OCI-LY7 (cell line): ENCODE results near the gene RPH3AL. TPM values are rescaled to one million over a fixed set of nuclear protein-coding genes. Genes with fewer than 3 reads are reported as not detected.

Experiments
- BruUV-seq: library from RNA; stranded (reverse); fragments of 400-500 nt; replicated peaks from 2 replicates; lab custom pipeline; 2021; lab: Mats Ljungman, UMichigan
- CTCF ChIA-PET: fragments of 300-600 bp; sonication (Branson Sonifier 250); formaldehyde crosslinking; loops from one replicate; lab custom pipeline; 2022; ENCODE audit warnings: antibody characterized with exemption; ENCODE audit not compliant: unreplicated experiment; lab: Charles Lee
- POLR2A ChIA-PET: fragments of 300-600 bp; sonication (Branson Sonifier 250); formaldehyde crosslinking; loops from one replicate; lab custom pipeline; 2022; ENCODE audit warnings: antibody characterized with exemption; lab: Charles Lee
- DNase-seq: peaks from one replicate; pipeline ENCODE4 v3.0.0-alpha.2; 2015; ENCODE audit warnings: low spot score
- H2AFZ ChIP-seq: fragments of 200-600 bp; sonication (generic), shearing (Covaris generic); 2 replicates; pipeline ENCODE4 v1.6.1; 2014; ENCODE audit warnings: mild to moderate bottlenecking, antibody characterized with exemption, low read length, moderate library complexity
- H3K27ac ChIP-seq: fragments of 200-600 bp; sonication (generic); 2 replicates; pipeline ENCODE4 v1.5.1; 2014; ENCODE audit warnings: mixed run types, low read depth, mild to moderate bottlenecking, moderate library complexity, low read length, inconsistent platforms; ENCODE audit not compliant: poor library complexity, severe bottlenecking
- H3K36me3 ChIP-seq: fragments of 200-600 bp; sonication (generic); 2 replicates; pipeline ENCODE4 v1.6.1; 2014; ENCODE audit warnings: mild to moderate bottlenecking, antibody characterized with exemption, low read length, moderate library complexity, mixed read lengths; ENCODE audit not compliant: insufficient read depth
- H3K4me1 ChIP-seq: fragments of 200-600 bp; sonication (generic); 2 replicates; pipeline ENCODE4 v1.5.1; 2014; ENCODE audit warnings: mild to moderate bottlenecking, low read length; ENCODE audit not compliant: insufficient read depth, poor library complexity, severe bottlenecking
- H3K4me2 ChIP-seq: fragments of 200-600 bp; sonication (generic); 2 replicates; pipeline ENCODE4 v1.6.1; 2014; ENCODE audit warnings: mild to moderate bottlenecking, low read length
- H3K4me3 ChIP-seq: fragments of 200-600 bp; sonication (generic); 2 replicates; pipeline ENCODE4 v1.5.1; 2014; ENCODE audit warnings: mild to moderate bottlenecking, low read depth, low read length; ENCODE audit not compliant: poor library complexity, severe bottlenecking
- H3K79me2 ChIP-seq: fragments of 200-600 bp; sonication (generic); 2 replicates; pipeline ENCODE4 v1.6.1; 2016; ENCODE audit warnings: low read depth, mild to moderate bottlenecking, low read length, moderate library complexity, mixed read lengths; ENCODE audit not compliant: insufficient read depth
- H3K9me2 ChIP-seq: fragments of 200-600 bp; sonication (generic); 2 replicates; pipeline ENCODE4 v1.6.1; 2016; ENCODE audit warnings: mild to moderate bottlenecking, low read length, mixed read lengths; ENCODE audit not compliant: insufficient read depth
- H3K9me3 ChIP-seq: fragments of 200-600 bp; sonication (generic); 2 replicates; pipeline ENCODE4 v1.6.1; 2014; ENCODE audit warnings: mild to moderate bottlenecking, mixed run types, low read length, mixed read lengths
- H4K20me1 ChIP-seq: fragments of 200-600 bp; sonication (generic); 2 replicates; pipeline ENCODE4 v1.6.1; 2014; ENCODE audit warnings: mild to moderate bottlenecking, antibody characterized with exemption, low read length, moderate library complexity, mixed read lengths; ENCODE audit not compliant: insufficient read depth
- EZH2phosphoT487 ChIP-seq: fragments of 200-600 bp; sonication (generic); IDR thresholded peaks from 2 replicates; pipeline ENCODE4 v1.6.1; 2018; ENCODE audit warnings: low read depth, borderline replicate concordance, mild to moderate bottlenecking, mixed run types, antibody characterized with exemption, low read length, moderate library complexity, mixed read lengths
- intact Hi-C: fragments of 100-400 bp; cut with micrococcal nuclease; formaldehyde crosslinking; loops from one replicate; pipeline ENCODE4 v1.10.0; 2022; ENCODE audit not compliant: unreplicated experiment
- total RNA-seq, 2 experiments: library from RNA; depleted of rRNA in 1 of 2; stranded (reverse); fragments of >200 nt in 1 of 2; shearing (Covaris generic) in 1 of 2; gene quantifications; 2 replicates each; pipeline ENCODE4 v1.2.3, GENCODE V29; 2014 to 2022
- TF ChIP-seq, protein P1 (sequence below): fragments of 200-600 bp; sonication (generic); conservative IDR thresholded peaks from 2 replicates; pipeline ENCODE4 v1.5.1; 2014; ENCODE audit warnings: mild to moderate bottlenecking, antibody characterized with exemption, low read length, moderate library complexity, mixed read lengths

Gene RPH3AL
- total RNA-seq, 2 experiments from 2014 or later: 1.0 to 2.2 TPM

DNA sequence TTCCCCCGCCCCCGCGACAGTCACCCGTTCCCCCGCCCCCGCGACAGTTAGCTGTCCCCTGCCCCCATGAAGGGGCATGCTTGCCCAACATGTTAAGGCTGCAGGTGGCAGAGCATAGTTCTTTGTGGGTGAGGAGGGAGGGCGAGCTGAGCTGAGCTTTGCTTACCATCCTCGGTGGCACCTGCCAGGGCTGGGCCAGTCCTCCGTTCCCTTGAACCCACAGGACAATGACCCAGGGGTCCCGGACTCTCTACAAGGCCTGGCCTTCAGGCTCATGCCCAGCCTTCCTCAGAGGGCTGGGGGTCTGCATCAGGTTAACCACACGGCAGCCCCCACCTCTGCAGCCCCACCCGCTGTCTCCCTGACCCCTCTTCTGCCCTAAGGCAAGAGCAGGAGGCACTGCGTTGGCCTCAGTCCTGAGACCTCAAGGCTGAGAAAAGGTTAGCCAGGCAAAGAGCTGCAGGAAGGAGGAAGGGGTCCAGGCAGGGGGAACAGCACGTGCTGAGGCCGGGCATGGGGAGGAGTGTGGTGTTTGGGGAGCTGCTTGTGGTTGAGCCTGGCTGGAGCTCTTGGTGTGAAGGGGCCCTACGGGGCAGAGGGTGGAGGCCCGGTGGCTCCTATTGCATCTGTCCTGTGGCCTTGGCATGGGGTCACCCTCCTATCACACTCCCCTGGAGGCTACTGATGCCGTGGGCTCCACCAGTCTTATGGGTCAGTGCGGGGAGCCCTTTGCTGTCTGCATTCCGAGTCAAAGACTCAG lies 159.8 kb downstream of the RPH3AL start:
- Histone ChIP-seq H3K36me3 (no peaks in the 10 kb centered on the region), H2AFZ (no peak overlapping the region), H3K4me2 (no peak overlapping the region), H3K79me2 (no peaks in the 10 kb centered on the region), H3K9me2 (no peaks in the 10 kb centered on the region), H3K4me1 (peaks cover 9% of the 10 kb centered on the region), H4K20me1 (no peaks in the 10 kb centered on the region), H3K27ac (no peak overlapping the region), H3K9me3 (no peaks in the 10 kb centered on the region), H3K4me3 (no peak overlapping the region)
- intact Hi-C loops: no loop called here
- POLR2A ChIA-PET: no interaction called here
- no peak for DNase-seq
- TF ChIP-seq, protein P1, sequence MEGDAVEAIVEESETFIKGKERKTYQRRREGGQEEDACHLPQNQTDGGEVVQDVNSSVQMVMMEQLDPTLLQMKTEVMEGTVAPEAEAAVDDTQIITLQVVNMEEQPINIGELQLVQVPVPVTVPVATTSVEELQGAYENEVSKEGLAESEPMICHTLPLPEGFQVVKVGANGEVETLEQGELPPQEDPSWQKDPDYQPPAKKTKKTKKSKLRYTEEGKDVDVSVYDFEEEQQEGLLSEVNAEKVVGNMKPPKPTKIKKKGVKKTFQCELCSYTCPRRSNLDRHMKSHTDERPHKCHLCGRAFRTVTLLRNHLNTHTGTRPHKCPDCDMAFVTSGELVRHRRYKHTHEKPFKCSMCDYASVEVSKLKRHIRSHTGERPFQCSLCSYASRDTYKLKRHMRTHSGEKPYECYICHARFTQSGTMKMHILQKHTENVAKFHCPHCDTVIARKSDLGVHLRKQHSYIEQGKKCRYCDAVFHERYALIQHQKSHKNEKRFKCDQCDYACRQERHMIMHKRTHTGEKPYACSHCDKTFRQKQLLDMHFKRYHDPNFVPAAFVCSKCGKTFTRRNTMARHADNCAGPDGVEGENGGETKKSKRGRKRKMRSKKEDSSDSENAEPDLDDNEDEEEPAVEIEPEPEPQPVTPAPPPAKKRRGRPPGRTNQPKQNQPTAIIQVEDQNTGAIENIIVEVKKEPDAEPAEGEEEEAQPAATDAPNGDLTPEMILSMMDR: no peak
- TF ChIP-seq EZH2phosphoT487: no peak
- CTCF ChIA-PET: no interaction called here
- BruUV-seq: no TSS peak

DNA sequence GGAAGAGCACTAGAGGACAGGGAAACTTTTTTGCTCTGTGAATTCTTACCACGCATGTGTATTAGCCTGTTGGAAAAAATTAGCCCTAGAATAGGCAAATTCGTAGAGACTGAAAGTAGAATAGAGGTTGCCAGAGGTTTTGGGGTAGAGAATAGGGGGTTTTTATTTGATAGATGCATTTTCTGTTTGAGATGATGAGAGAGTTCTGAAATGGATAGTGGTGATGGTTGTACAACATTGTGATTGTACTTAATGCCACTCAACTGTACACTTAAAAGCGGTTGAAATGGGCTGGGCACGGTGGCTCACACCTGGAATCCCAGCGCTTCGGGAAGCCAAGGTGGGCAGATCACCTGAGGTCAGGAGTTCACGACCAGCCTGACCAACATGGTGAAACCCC lies 163.2 kb downstream of the RPH3AL start:
- H3K4me1 ChIP-seq: no peaks in the 10 kb centered on the region
- no peak for TF ChIP-seq EZH2phosphoT487
- TF ChIP-seq, protein P1: no peak
- H3K27ac ChIP-seq: no peak overlapping the region
- no peaks in the 10 kb centered on the region for H3K9me2 ChIP-seq
- no TSS peak for BruUV-seq
- ChIA-PET POLR2A (no interaction called here), CTCF (no interaction called here)
- H3K79me2 ChIP-seq: no peaks in the 10 kb centered on the region
- intact Hi-C loops: no loop called here
- no peak overlapping the region for H3K4me3 ChIP-seq
- H3K4me2 ChIP-seq: no peak overlapping the region
- DNase-seq: no peak
- no peaks in the 10 kb centered on the region for H3K9me3 ChIP-seq
- no peaks in the 10 kb centered on the region for H3K36me3 ChIP-seq
- H4K20me1 ChIP-seq: no peaks in the 10 kb centered on the region
- no peak overlapping the region for H2AFZ ChIP-seq

DNA sequence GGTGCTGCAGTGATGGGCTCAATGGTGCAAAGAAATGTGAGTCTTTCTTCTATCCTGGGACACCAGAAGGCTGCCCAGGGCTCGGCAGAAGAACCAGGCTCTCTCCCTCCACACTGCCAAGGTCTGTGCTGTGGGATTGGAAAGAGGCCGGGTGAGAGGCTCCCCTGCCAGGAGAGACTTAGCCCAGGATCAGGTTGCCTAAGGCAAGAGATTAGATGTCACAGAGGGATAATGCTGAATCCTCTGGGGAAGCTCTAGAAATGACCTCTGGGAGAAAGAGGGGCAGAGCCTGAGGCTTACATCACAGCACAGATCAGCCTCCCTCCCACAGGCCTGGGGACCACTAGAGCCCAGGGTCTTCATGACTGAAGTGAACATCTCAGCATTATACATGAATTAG lies 165.5 kb downstream of the RPH3AL start:
- H2AFZ ChIP-seq: no peak overlapping the region
- CTCF ChIA-PET: no interaction called here
- no peak overlapping the region for H3K4me2 ChIP-seq
- H4K20me1 ChIP-seq: no peaks in the 10 kb centered on the region
- H3K27ac ChIP-seq: no peak overlapping the region
- no peak overlapping the region for H3K4me3 ChIP-seq
- no peaks in the 10 kb centered on the region for H3K4me1 ChIP-seq
- H3K79me2 ChIP-seq: no peaks in the 10 kb centered on the region
- H3K9me3 ChIP-seq: no peaks in the 10 kb centered on the region
- no peak for DNase-seq
- no peaks in the 10 kb centered on the region for H3K9me2 ChIP-seq
- TF ChIP-seq EZH2phosphoT487: no peak
- TF ChIP-seq, protein P1: no peak
- H3K36me3 ChIP-seq: no peaks in the 10 kb centered on the region
- BruUV-seq: no TSS peak
- POLR2A ChIA-PET: no interaction called here
- intact Hi-C loops: no loop called here
